Measurements from ENCODE around the gene TACR1.

TACR1 gene

GRCh38 chr2:75047189-75047991 is 151.9 kb downstream of the TACR1 start:
- DNase-seq (ENCODE audit: low spot score), result no peak

GRCh38 chr2:75045526-75046050 is 153.7 kb downstream of the TACR1 start:
- DNase-seq (ENCODE audit: low spot score), result no peak

- no peak for DNase-seq (ENCODE audit: low spot score)
These were observed 155.0 kb downstream of the TACR1 start for GRCh38 chr2:75044291-75044690.

GRCh38 chr2:75042823-75043222 is 156.5 kb downstream of the TACR1 start:
- DNase-seq (ENCODE audit: low spot score), result no peak

GRCh38 chr2:75041731-75042600 is 157.4 kb downstream of the TACR1 start:
- no peak for DNase-seq (ENCODE audit: low spot score)

DNA sequence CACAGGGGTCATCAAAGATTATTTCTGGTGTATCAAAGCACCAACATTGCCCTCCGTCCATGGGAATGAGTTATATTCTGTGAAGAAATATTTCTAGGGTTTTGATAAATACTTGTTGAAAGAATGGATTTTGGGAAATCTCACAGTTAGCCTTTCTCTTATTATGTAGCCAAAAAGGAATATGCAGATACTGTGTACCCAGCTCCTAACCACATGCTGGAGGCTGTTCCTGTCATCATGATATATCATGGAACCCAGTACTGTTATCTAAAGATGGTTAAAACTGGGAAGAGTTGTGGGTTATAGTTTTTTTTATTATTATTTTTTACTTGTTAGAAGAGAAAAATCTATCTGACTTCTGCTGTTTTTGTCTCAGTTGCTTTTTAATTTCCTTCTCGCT is 158.1 kb downstream of the TACR1 start:
- no peak for DNase-seq (ENCODE audit: low spot score)

- DNase-seq (ENCODE audit: low spot score), result no peak
These were observed 163.6 kb downstream of the TACR1 start for GRCh38 chr2:75035444-75036353.

GRCh38 chr2:75033516-75033915 is 165.8 kb downstream of the TACR1 start:
- DNase-seq (ENCODE audit: low spot score), result no peak

DNA sequence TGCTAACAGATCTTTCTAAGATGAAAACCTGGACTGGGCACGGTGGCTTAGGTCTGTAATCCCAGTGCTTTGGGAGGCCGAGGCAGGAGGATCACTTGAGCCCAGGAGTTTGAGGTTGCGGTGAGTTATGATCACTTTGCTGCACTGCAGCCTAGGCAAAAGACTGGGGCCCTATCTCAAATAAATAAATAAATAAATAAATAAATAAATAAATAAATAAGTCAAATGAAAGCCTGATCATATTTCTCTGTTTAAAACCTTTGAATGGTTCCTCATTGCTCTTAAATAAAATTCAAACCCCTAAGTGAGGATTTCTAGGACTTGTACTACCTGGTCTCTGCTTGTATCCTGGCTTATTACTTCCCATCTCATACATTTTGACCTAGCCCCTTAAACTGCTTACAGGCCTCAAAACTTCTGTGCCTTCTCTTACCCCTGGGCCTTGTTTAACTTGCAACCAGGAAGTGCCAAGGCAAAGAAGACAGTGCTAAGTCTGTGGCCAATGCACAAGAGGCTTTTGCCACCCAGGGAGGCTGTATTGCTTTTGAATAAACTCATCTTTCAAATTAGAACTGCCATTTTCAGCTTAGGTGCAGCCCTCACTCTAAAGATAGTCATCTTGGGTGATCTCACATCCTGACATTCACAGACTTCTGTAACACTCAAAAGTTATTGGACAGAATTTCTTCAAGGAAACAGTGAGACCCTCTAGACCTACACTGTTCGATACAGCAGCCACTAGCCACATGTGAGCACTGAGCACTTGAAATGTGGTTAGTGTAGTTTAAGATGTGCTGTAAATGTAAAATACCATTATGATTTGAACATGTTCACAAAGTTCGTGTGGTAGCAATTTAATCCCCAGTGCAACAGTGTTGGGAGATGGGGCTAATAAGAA is 167.2 kb downstream of the TACR1 start:
- no peak for DNase-seq (ENCODE audit: low spot score)

- no peak for DNase-seq (ENCODE audit: low spot score)
These were observed 168.1 kb downstream of the TACR1 start for GRCh38 chr2:75031171-75031570.

DNA sequence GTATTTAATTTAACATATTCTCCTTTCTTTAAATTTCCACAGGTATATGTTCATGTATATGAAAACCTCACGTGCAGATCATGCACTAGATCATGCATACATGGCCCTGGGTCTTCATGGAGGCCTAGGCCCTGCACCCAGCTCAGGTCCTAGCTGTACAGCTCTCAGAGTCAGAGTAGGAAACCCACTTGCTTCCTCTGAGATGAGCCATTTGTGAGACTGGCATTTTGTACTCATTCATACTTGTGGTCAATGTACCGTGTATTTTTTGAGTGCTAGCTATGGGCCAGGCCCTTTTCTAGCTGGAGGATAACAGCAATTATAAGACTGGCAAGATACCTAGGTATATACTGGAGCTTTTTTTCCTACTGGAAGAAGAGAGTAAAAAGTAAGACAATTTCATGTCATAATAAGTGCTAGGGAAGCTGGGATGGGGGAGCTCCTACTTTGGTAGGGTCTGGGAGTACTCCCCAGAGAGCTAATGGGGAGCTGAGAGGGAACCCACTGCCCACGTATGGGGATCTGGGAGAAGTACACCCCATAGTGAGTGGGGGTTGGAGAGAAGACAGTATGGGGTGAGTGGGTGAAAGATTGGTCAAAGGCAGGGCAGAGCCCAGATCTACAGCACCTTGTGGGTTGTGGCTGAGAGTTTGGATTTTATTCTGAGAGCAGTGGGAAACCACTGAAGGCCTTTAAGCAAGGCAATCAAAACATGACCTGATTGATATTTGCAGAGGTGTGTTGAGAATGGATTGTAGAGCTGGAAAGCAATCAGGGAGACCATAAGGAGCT is 168.9 kb downstream of the TACR1 start:
- no peak for DNase-seq (ENCODE audit: low spot score)

- no peak for DNase-seq (ENCODE audit: low spot score)
These were observed 171.4 kb downstream of the TACR1 start for GRCh38 chr2:75027886-75028285.

GRCh38 chr2:75025633-75026380 is 173.5 kb downstream of the TACR1 start:
- DNase-seq (ENCODE audit: low spot score), result no peak

GRCh38 chr2:75025216-75025615 is 174.1 kb downstream of the TACR1 start:
- no peak for DNase-seq (ENCODE audit: low spot score)

DNA sequence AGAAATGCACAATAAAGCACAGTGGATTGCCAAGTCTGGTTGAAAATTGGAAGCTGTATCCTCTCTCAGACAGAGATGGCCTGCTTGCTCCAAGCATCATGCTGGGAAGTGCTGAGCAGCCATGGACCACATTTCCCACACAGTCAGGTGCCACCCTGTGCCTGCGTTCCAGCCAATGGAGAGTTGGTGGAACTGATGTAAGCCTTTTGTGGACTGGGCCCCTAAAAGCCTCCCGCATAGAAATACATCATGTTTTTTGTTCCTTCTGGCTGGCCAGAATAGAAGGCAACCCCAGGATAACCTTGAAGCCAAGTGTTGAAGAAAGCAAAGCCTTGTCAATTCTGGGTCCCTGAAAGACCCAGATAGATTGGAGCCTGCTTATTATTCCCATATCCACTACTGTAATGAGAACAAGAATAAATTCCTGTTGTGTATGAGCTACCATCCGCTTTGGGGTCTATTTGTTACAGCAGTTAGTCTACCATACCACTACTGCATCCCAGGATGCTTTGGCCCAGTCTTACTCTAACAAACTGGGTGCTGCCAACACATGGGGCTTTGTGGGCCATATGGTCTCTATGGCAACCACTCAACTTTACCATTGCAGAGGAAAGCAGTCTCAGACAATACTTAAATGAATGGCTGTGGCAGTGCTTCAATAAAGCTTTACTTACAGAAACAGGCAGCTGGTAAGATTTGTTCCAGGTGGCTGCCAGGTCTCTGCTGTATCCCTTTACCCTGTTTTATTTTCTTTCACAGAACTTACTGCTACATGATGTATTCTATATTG is 175.5 kb downstream of the TACR1 start:
- no peak for DNase-seq (ENCODE audit: low spot score)

GRCh38 chr2:75022516-75022915 is 176.8 kb downstream of the TACR1 start:
- DNase-seq (ENCODE audit: low spot score), result no peak

- no peak for DNase-seq (ENCODE audit: low spot score)
These were observed 177.6 kb downstream of the TACR1 start for GRCh38 chr2:75021672-75022071.

GRCh38 chr2:75020476-75020875 is 178.8 kb downstream of the TACR1 start:
- no peak for DNase-seq (ENCODE audit: low spot score)

All from LoVo (cell line).